T-cell (primary cell): ENCODE data around the gene CACNA1I. TPM values are rescaled to one million over a fixed set of nuclear protein-coding genes. Genes with fewer than 3 reads are reported as not detected.
A peak's percentile ranks its signal among the peaks of the same experiment; 100 is the strongest.
"Not testable (repeated sequence)": the region's sequence is repeated elsewhere in the genome, so short reads cannot be mapped to it uniquely, and the experiment has no call there.

ENCODE experiments used
- ATAC-seq, 4 experiments: fragments of 200-7000 bp in 3 of 4; fragments of 150-1000 bp in 1 of 4; cut with Tn5 transposase; replicated peaks in 1 of 4; 1 replicate in 3 of 4; 2 replicates in 1 of 4; pipeline ENCODE4 v1.10.0; 2021; ENCODE audit warnings: moderate library complexity in 3 of 4, mild to moderate bottlenecking in 2 of 4, moderate number of reproducible peaks in 1 of 4
- CTCF ChIA-PET, 2 donors: fragments of 300-600 bp; sonication (Branson Sonifier 250); formaldehyde crosslinking; loops; one replicate each; lab custom pipeline; 2022; ENCODE audit warnings: antibody characterized with exemption in 2 of 2; lab: Charles Lee
- POLR2A ChIA-PET, 2 donors: fragments of 300-600 bp; sonication (Branson Sonifier 250); formaldehyde crosslinking; loops; one replicate each; lab custom pipeline; 2022; ENCODE audit warnings: antibody characterized with exemption in 2 of 2; lab: Charles Lee
- DNase-seq, 35 experiments: peaks; one replicate each; pipeline versions ENCODE4 v3.0.0 to v3.0.0-alpha.2; 2013 to 2023
- H3K27ac ChIP-seq: one replicate; pipeline ENCODE4 v1.5.1; 2013; ENCODE audit warnings: low read length
- H3K27me3 ChIP-seq, 2 experiments: replicated peaks in 1 of 2; 1 replicate in 1 of 2; 2 replicates in 1 of 2; pipeline versions ENCODE4 v1.6.1 to v1.7.0; 2013; ENCODE audit warnings: low read length in 1 of 2, mixed read lengths in 1 of 2; ENCODE audit not compliant: control insufficient read depth in 2 of 2, insufficient read depth in 2 of 2; ENCODE audit errors: extremely low read depth in 1 of 2
- H3K36me3 ChIP-seq, 2 donors: 1 replicate in 1 of 2; 2 replicates in 1 of 2; pipeline versions ENCODE4 v1.6.1 to v1.7.0; 2013; ENCODE audit warnings: low read length in 1 of 2; ENCODE audit not compliant: control insufficient read depth in 2 of 2, insufficient read depth in 1 of 2; ENCODE audit errors: extremely low read depth in 1 of 2
- H3K4me1 ChIP-seq, 2 experiments: 1 replicate in 1 of 2; 2 replicates in 1 of 2; pipeline versions ENCODE4 v1.6.1 to v1.7.0; 2013; ENCODE audit warnings: low read length in 2 of 2, mixed read lengths in 1 of 2; ENCODE audit not compliant: insufficient read depth in 2 of 2, control insufficient read depth in 1 of 2; ENCODE audit errors: extremely low read depth in 1 of 2
- H3K4me3 ChIP-seq, 2 donors: 1 replicate in 1 of 2; 2 replicates in 1 of 2; pipeline versions ENCODE4 v1.5.1 to v1.7.0; 2013; ENCODE audit warnings: mild to moderate bottlenecking in 2 of 2, low read length in 1 of 2, moderate library complexity in 1 of 2; ENCODE audit not compliant: control insufficient read depth in 1 of 2; ENCODE audit errors: extremely low read depth in 1 of 2
- H3K9me3 ChIP-seq: 2 replicates; pipeline ENCODE4 v1.7.0; 2013
- H3K27ac Mint-ChIP-seq, 2 donors: one replicate each; pipeline ENCODE4 v1.8.0; 2020 to 2021; ENCODE audit warnings: mild to moderate bottlenecking in 2 of 2, mixed read lengths in 2 of 2
- H3K27me3 Mint-ChIP-seq, 2 donors: one replicate each; pipeline ENCODE4 v1.8.0; 2021 to 2022; ENCODE audit warnings: mixed read lengths in 2 of 2
- H3K36me3 Mint-ChIP-seq: one replicate; pipeline ENCODE4 v1.8.0; 2021; ENCODE audit warnings: mixed read lengths
- H3K4me1 Mint-ChIP-seq, 3 donors: one replicate each; pipeline ENCODE4 v1.8.0; 2020 to 2022; ENCODE audit warnings: mixed read lengths in 3 of 3, mild to moderate bottlenecking in 1 of 3
- H3K4me3 Mint-ChIP-seq, 3 donors: one replicate each; pipeline ENCODE4 v1.8.0; 2020 to 2022; ENCODE audit warnings: mild to moderate bottlenecking in 3 of 3, mixed read lengths in 3 of 3, moderate library complexity in 3 of 3
- H3K9me3 Mint-ChIP-seq, 3 donors: one replicate each; pipeline ENCODE4 v1.8.0; 2020 to 2022; ENCODE audit warnings: mixed read lengths in 3 of 3
- WGBS: methylation state at CpG from one replicate; pipeline ENCODE4 v1.1.5; 2013; ENCODE audit warnings: missing lambda C conversion rate; ENCODE audit not compliant: insufficient coverage; 5-methylcytosine and 5-hydroxymethylcytosine counted together
- total RNA-seq, 35 experiments: library from RNA in 6 of 35; stranded (reverse) in 6 of 35; fragments of 120-200 nt in 1 of 35; gene quantifications; one replicate each; pipeline versions ENCODE4 v1.2.1 to v1.2.4 and lab custom pipeline; 2013 to 2026

Gene CACNA1I
- total RNA-seq (10 to 100 TPM; 16.1 to 32.9 (median 28.8) TPM), total RNA-seq (lab: John Stamatoyannopoulos, UW) (0.21 to 270 (median 80.9) reads per million in 29 experiments)
- total RNA-seq (2013): 7.1 TPM

GRCh38 chr22:39570665-39571064, at the start of gene CACNA1I:
CACNA1I (plus strand) TSS chr22:39570753; CDS start chr22:39570753, 0 bp downstream.
- Histone ChIP-seq H3K4me1 (peaks cover 6 to 20% of the 10 kb centered on the region in 2 experiments), H3K27me3 (peaks cover 0 to 4% of the 10 kb centered on the region in 2 experiments), H3K36me3 (no peaks in the 10 kb centered on the region), H3K9me3 (no peaks in the 10 kb centered on the region), H3K27ac (no peak within 1 kb of the TSS), H3K4me3 (no peak within 1 kb of the TSS)
- Mint-ChIP-seq H3K9me3 (peaks cover 0 to 3% (median 0%) of the 10 kb centered on the region in 3 donors), H3K36me3 (no peaks in the 10 kb centered on the region), H3K4me3 (no peak within 1 kb of the TSS), H3K27me3 (no peaks in the 10 kb centered on the region), H3K27ac (no peak within 1 kb of the TSS), H3K4me1 (peaks cover 16 to 20% (median 19%) of the 10 kb centered on the region in 3 donors)
- ChIA-PET CTCF (no interaction called here), POLR2A (no interaction called here)
- DNase-seq (no peak), ATAC-seq (no peak)
- WGBS: 86% methylated on average over 10 of the region's 14 CpGs

DNA sequence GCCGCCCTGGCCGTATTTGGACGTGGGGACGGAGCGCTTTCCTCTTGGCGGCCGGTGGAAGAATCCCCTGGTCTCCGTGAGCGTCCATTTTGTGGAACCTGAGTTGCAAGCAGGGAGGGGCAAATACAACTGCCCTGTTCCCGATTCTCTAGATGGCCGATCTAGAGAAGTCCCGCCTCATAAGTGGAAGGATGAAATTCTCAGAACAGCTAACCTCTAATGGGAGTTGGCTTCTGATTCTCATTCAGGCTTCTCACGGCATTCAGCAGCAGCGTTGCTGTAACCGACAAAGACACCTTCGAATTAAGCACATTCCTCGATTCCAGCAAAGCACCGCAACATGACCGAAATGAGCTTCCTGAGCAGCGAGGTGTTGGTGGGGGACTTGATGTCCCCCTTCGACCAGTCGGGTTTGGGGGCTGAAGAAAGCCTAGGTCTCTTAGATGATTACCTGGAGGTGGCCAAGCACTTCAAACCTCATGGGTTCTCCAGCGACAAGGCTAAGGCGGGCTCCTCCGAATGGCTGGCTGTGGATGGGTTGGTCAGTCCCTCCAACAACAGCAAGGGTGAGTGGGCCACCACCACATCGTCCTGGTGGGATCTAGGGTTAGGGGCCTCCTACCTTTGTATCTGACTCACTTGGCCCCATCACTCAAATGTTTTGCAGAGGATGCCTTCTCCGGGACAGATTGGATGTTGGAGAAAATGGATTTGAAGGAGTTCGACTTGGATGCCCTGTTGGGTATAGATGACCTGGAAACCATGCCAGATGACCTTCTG, 49.3 kb upstream of the CACNA1I start:
- not testable (repeated sequence) for H3K27me3 Mint-ChIP-seq, H3K9me3 Mint-ChIP-seq, ATAC-seq, H3K9me3 ChIP-seq, H3K27me3 ChIP-seq
- peaks cover 50 to 59% (median 59%) of the 10 kb centered on the region in 3 donors for H3K4me1 Mint-ChIP-seq
- peak overlapping the region; percentile 89 to 99 for H3K4me3 ChIP-seq
- CTCF ChIA-PET: interaction anchor here in 1 of 2 donors (2.2 kb wide), 1 partner anchor 8 kb away, joined by 17 read pairs; no protein-coding TSS in a partner anchor
- DNase-seq: peak in 1 of 35 experiments; percentile 9
- peaks cover 24 to 63% of the 10 kb centered on the region in 2 experiments for H3K4me1 ChIP-seq
- WGBS: 0% methylated on average over 6 of the region's 28 CpGs
- H3K27ac Mint-ChIP-seq: peak overlapping the region; percentile 96 to 98
- peaks cover 27% of the 10 kb centered on the region for H3K36me3 Mint-ChIP-seq
- H3K36me3 ChIP-seq: peaks cover 14 to 41% of the 10 kb centered on the region in 2 donors
- H3K27ac ChIP-seq: peak overlapping the region; percentile 83
- POLR2A ChIA-PET: interaction anchor here (0.6 kb wide), 2 partner anchors 11 to 75 kb away, joined by 3 to 4 read pairs; no protein-coding TSS in a partner anchor
- H3K4me3 Mint-ChIP-seq: peak overlapping the region; percentile 85 to 95 (median 94)

DNA sequence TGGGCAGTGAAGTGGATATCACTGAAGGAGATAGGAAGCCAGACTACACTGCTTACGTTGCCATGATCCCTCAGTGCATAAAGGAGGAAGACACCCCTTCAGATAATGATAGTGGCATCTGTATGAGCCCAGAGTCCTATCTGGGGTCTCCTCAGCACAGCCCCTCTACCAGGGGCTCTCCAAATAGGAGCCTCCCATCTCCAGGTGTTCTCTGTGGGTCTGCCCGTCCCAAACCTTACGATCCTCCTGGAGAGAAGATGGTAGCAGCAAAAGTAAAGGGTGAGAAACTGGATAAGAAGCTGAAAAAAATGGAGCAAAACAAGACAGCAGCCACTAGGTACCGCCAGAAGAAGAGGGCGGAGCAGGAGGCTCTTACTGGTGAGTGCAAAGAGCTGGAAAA, 48.5 kb upstream of the CACNA1I start:
- POLR2A ChIA-PET: interaction anchor here (0.7 to 1.3 kb wide), 4 partner anchors 25 to 522 kb away, joined by 3 to 9 read pairs (median 4); partner anchors contain the start of gene TAB1 (in 1 of the 2)
- Mint-ChIP-seq H3K4me1 (peaks cover 56 to 65% (median 64%) of the 10 kb centered on the region in 3 donors), H3K4me3 (peak overlapping the region; percentile 85 to 95 (median 94)), H3K27ac (peak overlapping the region; percentile 96 to 98), H3K36me3 (peaks cover 27% of the 10 kb centered on the region)
- not testable (repeated sequence) for H3K27me3 ChIP-seq, H3K27me3 Mint-ChIP-seq, DNase-seq, ATAC-seq, H3K9me3 Mint-ChIP-seq, H3K9me3 ChIP-seq
- Histone ChIP-seq H3K4me1 (peaks cover 29 to 71% of the 10 kb centered on the region in 2 experiments), H3K4me3 (peak overlapping the region in 1 of 2 donors; percentile 99), H3K27ac (peak overlapping the region; percentile 83), H3K36me3 (peaks cover 14 to 44% of the 10 kb centered on the region in 2 donors)
- CTCF ChIA-PET: interaction anchor here (0.6 to 1.3 kb wide), 3 partner anchors 19 to 175 kb away, joined by 3 to 5 read pairs (median 3); partner anchors contain the start of gene MIEF1 (in 1 of the 2)
- no CpG with 5 or more reads among the region's 5 CpGs for WGBS

DNA sequence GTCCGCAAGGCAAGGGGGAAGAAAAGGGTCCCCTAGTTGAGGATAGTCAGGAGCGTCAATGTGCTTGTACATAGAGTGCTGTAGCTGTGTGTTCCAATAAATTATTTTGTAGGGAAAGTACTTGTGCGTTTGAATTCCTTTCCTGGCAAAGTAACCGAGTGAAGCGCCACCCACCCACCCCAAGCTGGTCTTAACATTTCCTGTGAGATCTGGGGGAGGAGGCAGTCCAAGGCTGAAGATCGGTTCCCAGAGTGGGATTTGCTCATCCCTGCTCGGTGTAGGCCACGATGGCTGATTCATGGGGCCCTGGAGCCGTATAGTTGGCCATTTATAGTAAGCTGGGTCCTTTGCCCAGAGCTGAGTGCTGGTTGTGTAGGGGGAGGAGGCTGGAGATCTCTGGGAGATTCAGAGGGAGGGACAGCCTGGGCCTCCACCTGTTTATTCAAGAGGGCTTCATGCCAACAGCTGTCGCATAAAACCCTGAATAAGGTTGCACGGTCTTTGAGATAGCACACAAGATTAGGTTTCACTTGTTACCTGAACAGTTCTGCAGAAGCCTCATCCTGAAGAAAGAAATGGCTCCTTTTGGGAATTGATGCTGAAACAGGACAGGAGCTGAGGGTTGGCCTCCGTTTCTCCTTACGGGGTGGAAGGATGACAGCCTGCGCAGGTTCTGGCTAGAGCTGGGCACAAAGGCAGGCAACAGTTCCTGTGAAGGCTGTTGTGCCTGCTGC, 47.8 kb upstream of the CACNA1I start:
- ATAC-seq (no peak), DNase-seq (peak in 1 of 35 experiments; percentile 39)
- H3K4me3 ChIP-seq: peak overlapping the region; percentile 18 to 44
- POLR2A ChIA-PET: interaction anchor here (0.6 to 1.3 kb wide), 4 partner anchors 112 to 521 kb away, joined by 3 to 4 read pairs (median 3); no protein-coding TSS in a partner anchor
- no peaks in the 10 kb centered on the region for H3K9me3 ChIP-seq
- WGBS: 24% methylated on average over 8 of the region's 14 CpGs
- H3K4me1 ChIP-seq: peaks cover 35 to 77% of the 10 kb centered on the region in 2 experiments
- CTCF ChIA-PET: interaction anchor here (0.6 to 1.3 kb wide), 5 partner anchors 20 to 1905 kb away, joined by 3 to 5 read pairs (median 4); partner anchors contain the start of gene MIEF1 (in 1 of the 2)
- H3K27ac ChIP-seq: peak overlapping the region; percentile 21
- peaks cover 0 to 2% of the 10 kb centered on the region in 2 donors for H3K27me3 Mint-ChIP-seq
- peaks cover 14 to 48% of the 10 kb centered on the region in 2 donors for H3K36me3 ChIP-seq
- H3K4me1 Mint-ChIP-seq: peaks cover 62 to 72% (median 70%) of the 10 kb centered on the region in 3 donors
- peak overlapping the region; percentile 85 to 95 (median 94) for H3K4me3 Mint-ChIP-seq
- H3K9me3 Mint-ChIP-seq: no peaks in the 10 kb centered on the region
- peaks cover 27% of the 10 kb centered on the region for H3K36me3 Mint-ChIP-seq
- H3K27me3 ChIP-seq: no peaks in the 10 kb centered on the region
- H3K27ac Mint-ChIP-seq: peak overlapping the region; percentile 96 to 98

- Histone ChIP-seq H3K9me3 (no peaks in the 10 kb centered on the region), H3K36me3 (peaks cover 17 to 61% of the 10 kb centered on the region in 2 donors), H3K4me3 (no peak overlapping the region), H3K27ac (no peak overlapping the region), H3K27me3 (no peaks in the 10 kb centered on the region), H3K4me1 (peaks cover 38 to 86% of the 10 kb centered on the region in 2 experiments)
- ChIA-PET POLR2A (interaction anchor here (0.7 to 0.8 kb wide), 2 partner anchors 9 to 205 kb away, joined by 3 to 11 read pairs; partner anchors contain the start of genes RPL3 (in 1 of the 2) and RPS19BP1 (in 1 of the 2)), CTCF (interaction anchor here (1.3 to 1.5 kb wide), 2 partner anchors 28 kb away, joined by 3 read pairs; no protein-coding TSS in a partner anchor)
- Mint-ChIP-seq H3K27me3 (peaks cover 0 to 2% of the 10 kb centered on the region in 2 donors), H3K36me3 (peaks cover 33% of the 10 kb centered on the region), H3K4me3 (peak overlapping the region in 1 of 3 donors; percentile 95), H3K9me3 (no peaks in the 10 kb centered on the region), H3K27ac (peak overlapping the region; percentile 61 to 91), H3K4me1 (peaks cover 76 to 77% (median 76%) of the 10 kb centered on the region in 3 donors)
- ATAC-seq: no peak
- WGBS: 84% methylated on average over 13 of the region's 13 CpGs
- DNase-seq: no peak
Observed at GRCh38 chr22:39524089-39524752, 46.3 kb upstream of the CACNA1I start.
